ENCODE results near the gene CXCR6. TPM values are rescaled to one million over a fixed set of nuclear protein-coding genes. Genes with fewer than 3 reads are reported as not detected.

Gene CXCR6
- total RNA-seq, 1 experiment from 2014 or later, result not detected

GRCh38 chr3:45952456-45952855 lies 9.2 kb downstream of the CXCR6 start:
- Mint-ChIP-seq H3K4me3 (ENCODE audit: low read depth, unreplicated experiment) (no peak overlapping the region), H3K36me3 (ENCODE audit: insufficient read depth, unreplicated experiment) (peaks cover under 1% of the 10 kb centered on the region), H3K27me3 (ENCODE audit: unreplicated experiment) (no peaks in the 10 kb centered on the region), H3K9me3 (ENCODE audit: low read depth, unreplicated experiment) (no peaks in the 10 kb centered on the region), H3K27ac (ENCODE audit: unreplicated experiment) (no peak overlapping the region), H3K4me1 (ENCODE audit: low read depth, unreplicated experiment) (no peaks in the 10 kb centered on the region)
- no TSS peak for BruUV-seq (replicated peaks)
- no peak for DNase-seq
- intact Hi-C loops (cut with micrococcal nuclease; ENCODE audit: unreplicated experiment), result no loop called here
- TF ChIP-seq, protein P1, sequence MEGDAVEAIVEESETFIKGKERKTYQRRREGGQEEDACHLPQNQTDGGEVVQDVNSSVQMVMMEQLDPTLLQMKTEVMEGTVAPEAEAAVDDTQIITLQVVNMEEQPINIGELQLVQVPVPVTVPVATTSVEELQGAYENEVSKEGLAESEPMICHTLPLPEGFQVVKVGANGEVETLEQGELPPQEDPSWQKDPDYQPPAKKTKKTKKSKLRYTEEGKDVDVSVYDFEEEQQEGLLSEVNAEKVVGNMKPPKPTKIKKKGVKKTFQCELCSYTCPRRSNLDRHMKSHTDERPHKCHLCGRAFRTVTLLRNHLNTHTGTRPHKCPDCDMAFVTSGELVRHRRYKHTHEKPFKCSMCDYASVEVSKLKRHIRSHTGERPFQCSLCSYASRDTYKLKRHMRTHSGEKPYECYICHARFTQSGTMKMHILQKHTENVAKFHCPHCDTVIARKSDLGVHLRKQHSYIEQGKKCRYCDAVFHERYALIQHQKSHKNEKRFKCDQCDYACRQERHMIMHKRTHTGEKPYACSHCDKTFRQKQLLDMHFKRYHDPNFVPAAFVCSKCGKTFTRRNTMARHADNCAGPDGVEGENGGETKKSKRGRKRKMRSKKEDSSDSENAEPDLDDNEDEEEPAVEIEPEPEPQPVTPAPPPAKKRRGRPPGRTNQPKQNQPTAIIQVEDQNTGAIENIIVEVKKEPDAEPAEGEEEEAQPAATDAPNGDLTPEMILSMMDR (IDR thresholded peaks at IDR 0.05; ENCODE audit: unreplicated experiment), result no peak
- CTCF ChIA-PET, result interaction anchor here (1.7 kb wide), 1 partner anchor 13 kb away, joined by 4 read pairs; no protein-coding TSS in a partner anchor

DNA sequence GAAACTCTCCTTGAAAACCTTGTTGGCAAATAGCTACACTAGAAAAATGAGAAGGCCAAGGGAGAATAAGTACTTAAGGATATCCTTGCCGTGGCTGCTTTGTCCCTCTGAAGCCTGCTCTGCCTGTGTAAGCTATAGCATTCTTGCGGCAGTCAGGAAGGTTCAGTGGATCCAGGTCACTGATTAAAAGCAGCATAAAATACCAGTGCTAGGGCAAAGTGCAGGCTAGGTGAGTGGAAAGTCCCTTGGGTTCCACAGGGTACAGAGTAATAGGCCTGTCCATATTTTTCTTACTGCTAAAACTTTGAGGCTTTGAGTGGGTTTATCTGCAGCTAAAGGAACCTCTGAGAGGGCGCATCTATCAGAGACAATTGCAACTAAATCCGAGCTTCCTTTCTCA lies 10.3 kb downstream of the CXCR6 start:
- Mint-ChIP-seq H3K27me3 (ENCODE audit: unreplicated experiment) (no peaks in the 10 kb centered on the region), H3K4me1 (ENCODE audit: low read depth, unreplicated experiment) (no peaks in the 10 kb centered on the region), H3K27ac (ENCODE audit: unreplicated experiment) (no peak overlapping the region), H3K9me3 (ENCODE audit: low read depth, unreplicated experiment) (no peaks in the 10 kb centered on the region), H3K36me3 (ENCODE audit: insufficient read depth, unreplicated experiment) (peaks cover 9% of the 10 kb centered on the region), H3K4me3 (ENCODE audit: low read depth, unreplicated experiment) (no peak overlapping the region)
- no peak for DNase-seq
- no TSS peak for BruUV-seq (replicated peaks)
- CTCF ChIA-PET, result no interaction called here
- TF ChIP-seq, protein P1 (IDR thresholded peaks at IDR 0.05; ENCODE audit: unreplicated experiment), result no peak
- intact Hi-C loops (cut with micrococcal nuclease; ENCODE audit: unreplicated experiment), result no loop called here

DNA sequence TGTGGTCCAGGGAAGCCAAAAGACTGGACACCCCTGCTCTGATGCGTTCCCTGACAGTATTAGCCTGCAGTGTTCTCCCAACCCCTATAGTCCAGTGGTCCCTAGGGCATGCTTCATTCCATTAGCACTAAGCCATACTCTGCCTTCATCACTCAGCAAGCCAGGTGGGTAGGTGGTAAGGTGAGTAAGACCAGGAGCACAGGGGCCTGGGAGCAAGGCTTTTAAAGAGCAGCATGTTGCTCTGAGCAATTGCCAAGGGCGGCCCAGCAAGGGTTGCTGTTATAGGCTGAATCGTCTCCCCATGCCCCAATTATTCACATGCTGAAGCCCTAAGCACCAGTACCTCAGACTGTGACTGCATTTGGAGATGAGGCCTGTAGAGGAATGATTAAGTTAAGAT lies 11.0 kb downstream of the CXCR6 start:
- BruUV-seq (replicated peaks), result no TSS peak
- Mint-ChIP-seq H3K9me3 (ENCODE audit: low read depth, unreplicated experiment) (no peaks in the 10 kb centered on the region), H3K36me3 (ENCODE audit: insufficient read depth, unreplicated experiment) (peaks cover 9% of the 10 kb centered on the region), H3K27me3 (ENCODE audit: unreplicated experiment) (no peaks in the 10 kb centered on the region), H3K4me1 (ENCODE audit: low read depth, unreplicated experiment) (no peaks in the 10 kb centered on the region), H3K4me3 (ENCODE audit: low read depth, unreplicated experiment) (no peak overlapping the region), H3K27ac (ENCODE audit: unreplicated experiment) (no peak overlapping the region)
- TF ChIP-seq, protein P1 (IDR thresholded peaks at IDR 0.05; ENCODE audit: unreplicated experiment), result no peak
- CTCF ChIA-PET, result no interaction called here
- DNase-seq, result no peak
- intact Hi-C loops (cut with micrococcal nuclease; ENCODE audit: unreplicated experiment), result no loop called here

GRCh38 chr3:45955017-45955647 lies 11.9 kb downstream of the CXCR6 start:
- CTCF ChIA-PET, result no interaction called here

More at GRCh38 chr3:45955017-45955647, 11.9 kb downstream of the CXCR6 start:
- TF ChIP-seq, protein P1 (IDR thresholded peaks at IDR 0.05; ENCODE audit: unreplicated experiment), result no peak
- intact Hi-C loops (cut with micrococcal nuclease; ENCODE audit: unreplicated experiment), result no loop called here
- Mint-ChIP-seq H3K4me1 (ENCODE audit: low read depth, unreplicated experiment) (no peaks in the 10 kb centered on the region), H3K27me3 (ENCODE audit: unreplicated experiment) (no peaks in the 10 kb centered on the region), H3K36me3 (ENCODE audit: insufficient read depth, unreplicated experiment) (peaks cover 9% of the 10 kb centered on the region), H3K9me3 (ENCODE audit: low read depth, unreplicated experiment) (no peaks in the 10 kb centered on the region), H3K27ac (ENCODE audit: unreplicated experiment) (no peak overlapping the region), H3K4me3 (ENCODE audit: low read depth, unreplicated experiment) (no peak overlapping the region)
- no peak for DNase-seq
- no TSS peak for BruUV-seq (replicated peaks)
